Measurements from ENCODE around the gene SBK1. TPM values are rescaled to one million over a fixed set of nuclear protein-coding genes. Genes with fewer than 3 reads are reported as not detected.
"Not testable (repeated sequence)": the region's sequence is repeated elsewhere in the genome, so short reads cannot be mapped to it uniquely, and the experiment has no call there.

SBK1 gene
- total RNA-seq, 4 donors from 2014 or later, result 1.8 to 6.4 (median 4.5) TPM

- DNase-seq; H3K36me3 ChIP-seq; H3K27me3 ChIP-seq; H3K4me1 ChIP-seq; H3K27ac ChIP-seq; H3K4me3 ChIP-seq; H3K9me3 ChIP-seq; in situ Hi-C loops (cut with MboI; ENCODE audit: low sequenced_read_pairs in 4 of 4); ATAC-seq; intact Hi-C loops (cut with DNase I; ENCODE audit: low total_unique reads): not testable (repeated sequence)
Measured at GRCh38 chr16:28367926-28368325, 75.6 kb downstream of the SBK1 start.

Other genes starting within 250 kb of the SBK1 start
- not detected for gene GSG1L, start 228.8 kb upstream of the SBK1 start, total RNA-seq
- gene XPO6, start 80.6 kb upstream of the SBK1 start, total RNA-seq, result 10 to 100 TPM; 20.9 to 40.1 (median 29.6) TPM
- gene NPIPB6, start 71.0 kb downstream of the SBK1 start, total RNA-seq, result 10 to 100 TPM in 1 of 4 donors, under 1 TPM in 2, not detected in 1; 0.38 to 10.9 (median 0.53) TPM
- gene EIF3CL, start 111.3 kb downstream of the SBK1 start, total RNA-seq, result 100 to 1,000 TPM in 3 of 4 donors, 10 to 100 TPM in 1; 95.6 to 220 (median 163) TPM
- gene NPIPB7, start 179.8 kb downstream of the SBK1 start, total RNA-seq, result not detected
- gene CLN3, start 199.5 kb downstream of the SBK1 start, total RNA-seq, result 10 to 100 TPM; 11.0 to 20.6 (median 18.8) TPM
- 1 to 10 TPM in 1 of 4 donors, under 1 TPM in 3; 0.15 to 1.4 (median 0.54) TPM for gene APOBR, start 202.1 kb downstream of the SBK1 start, total RNA-seq
- gene IL27, start 214.3 kb downstream of the SBK1 start, total RNA-seq, result not detected
- 10 to 100 TPM; 18.7 to 44.3 (median 22.6) TPM for gene NUPR1, start 246.4 kb downstream of the SBK1 start, total RNA-seq